HG02678 (cell line): ENCODE measurements around the gene NHEJ1.

Source experiments
- ATAC-seq: cut with Tn5 transposase; IDR thresholded peaks from one replicate; pipeline ENCODE4 v1.9.1; 2021; ENCODE audit warnings: mild to moderate bottlenecking, moderate library complexity; ENCODE audit not compliant: unreplicated experiment

NHEJ1 gene

DNA sequence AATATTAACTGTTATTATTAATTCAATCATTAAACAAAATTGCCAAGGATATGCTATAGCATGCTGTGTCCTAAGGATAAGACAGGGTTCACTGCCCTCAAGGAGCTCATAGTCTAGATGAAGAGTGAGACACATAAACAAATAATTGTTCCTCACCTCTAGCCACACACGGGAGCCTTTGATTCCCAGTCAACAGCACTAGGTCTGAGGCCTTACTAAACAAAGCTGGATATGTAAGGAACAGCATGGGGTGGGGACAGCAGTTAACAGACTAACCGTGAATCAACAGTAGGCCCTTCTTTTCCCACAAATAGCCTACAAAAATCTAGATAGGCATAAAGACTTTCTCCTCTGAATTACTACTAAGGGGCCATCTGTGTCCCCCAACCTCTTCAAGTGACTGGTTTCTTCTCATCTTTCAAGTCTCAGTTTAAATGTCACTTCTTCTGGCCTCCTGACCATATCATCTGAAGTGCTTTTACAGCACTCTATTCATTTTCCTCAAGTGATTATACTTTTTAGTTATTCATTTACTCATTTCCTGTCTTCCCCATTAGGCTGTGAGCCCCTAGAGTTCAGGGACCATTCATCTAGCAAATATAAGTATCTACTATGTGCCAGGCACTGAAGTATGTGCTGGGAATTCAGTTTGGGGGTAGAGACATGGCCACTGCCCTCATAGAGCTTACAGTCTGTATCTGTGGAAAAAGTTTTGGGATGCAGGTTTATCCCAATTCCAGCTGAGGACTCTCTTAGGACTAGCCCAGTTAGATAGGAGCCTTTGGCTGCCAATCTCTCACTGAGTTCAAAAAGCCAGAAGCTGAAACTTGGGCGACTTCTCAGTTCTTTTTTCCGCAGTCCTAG lies 69.9 kb downstream of the NHEJ1 start:
- no peak for ATAC-seq

DNA sequence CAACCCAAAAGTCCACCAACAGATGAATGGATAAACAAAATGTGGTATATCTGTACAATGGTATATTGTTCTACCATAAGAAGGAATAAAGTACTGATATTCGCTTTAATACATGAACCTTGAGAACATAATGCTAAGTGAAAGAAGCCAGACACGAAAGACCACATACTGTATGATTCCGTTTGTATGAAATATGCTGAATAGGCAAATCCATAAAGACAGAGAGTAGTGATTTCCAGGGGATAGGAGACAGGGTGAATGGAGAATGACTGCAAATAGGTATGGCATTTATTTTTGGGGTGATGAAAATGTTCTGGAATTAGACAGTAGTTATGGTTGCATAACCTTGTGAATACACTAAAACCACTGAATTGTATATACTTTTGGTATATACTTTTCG lies 71.3 kb downstream of the NHEJ1 start:
- ATAC-seq: no peak

DNA sequence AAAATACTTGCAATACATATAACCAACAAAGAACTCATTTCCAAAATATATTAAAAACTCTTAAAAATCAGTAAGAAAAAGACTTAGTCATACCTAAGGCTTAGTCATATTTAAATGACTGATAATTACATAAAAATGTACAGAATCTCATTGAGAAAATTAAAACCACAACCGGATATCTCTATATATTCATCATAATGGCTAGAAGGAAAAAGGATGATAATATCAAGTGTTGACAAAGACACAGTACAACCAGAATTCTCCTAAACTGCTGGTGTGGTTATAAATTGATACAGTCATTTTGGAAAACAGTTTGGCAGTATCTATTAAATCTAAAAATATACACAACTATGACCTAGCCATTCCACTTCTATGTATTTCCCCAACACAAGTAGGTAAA lies 72.8 kb downstream of the NHEJ1 start:
- no peak for ATAC-seq

DNA sequence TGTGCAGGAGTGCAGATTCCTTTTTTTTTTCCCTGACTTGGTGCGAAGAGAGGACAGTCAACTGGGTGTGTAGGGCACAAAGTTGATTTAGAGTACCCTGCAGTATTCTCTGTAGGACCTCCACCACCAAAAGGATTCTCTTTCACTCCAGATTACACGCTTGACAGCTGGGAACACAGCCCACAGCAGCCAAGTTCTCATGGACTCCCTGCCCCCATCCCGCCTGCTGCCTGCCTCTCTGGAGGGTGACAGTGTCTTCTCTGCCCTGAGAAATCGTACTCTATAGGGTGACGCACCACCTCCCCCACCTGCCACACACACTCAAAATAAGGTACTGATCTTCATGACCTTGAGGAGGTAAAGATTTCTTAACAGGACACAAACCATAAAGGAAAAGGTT lies 73.3 kb downstream of the NHEJ1 start:
- ATAC-seq: no peak

DNA sequence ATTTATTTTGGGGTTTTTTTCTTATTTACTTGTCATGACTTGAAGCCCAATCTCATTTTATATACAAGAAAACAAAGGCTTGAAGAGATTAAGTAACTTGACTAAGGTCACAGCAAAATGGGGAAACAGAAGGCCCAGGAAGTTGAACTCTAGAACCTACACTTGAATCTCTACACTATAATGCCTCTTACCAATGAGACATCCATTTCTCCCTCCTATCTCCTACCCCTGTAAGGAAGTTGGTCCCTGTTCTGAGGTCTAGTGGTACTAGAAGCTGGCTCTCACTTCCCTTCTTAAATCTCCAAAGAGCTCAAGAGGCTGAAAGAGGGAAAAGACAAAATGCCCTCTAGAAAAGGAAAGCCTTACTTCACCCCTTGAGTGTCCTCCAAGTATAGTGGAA lies 74.4 kb downstream of the NHEJ1 start:
- ATAC-seq: no peak

DNA sequence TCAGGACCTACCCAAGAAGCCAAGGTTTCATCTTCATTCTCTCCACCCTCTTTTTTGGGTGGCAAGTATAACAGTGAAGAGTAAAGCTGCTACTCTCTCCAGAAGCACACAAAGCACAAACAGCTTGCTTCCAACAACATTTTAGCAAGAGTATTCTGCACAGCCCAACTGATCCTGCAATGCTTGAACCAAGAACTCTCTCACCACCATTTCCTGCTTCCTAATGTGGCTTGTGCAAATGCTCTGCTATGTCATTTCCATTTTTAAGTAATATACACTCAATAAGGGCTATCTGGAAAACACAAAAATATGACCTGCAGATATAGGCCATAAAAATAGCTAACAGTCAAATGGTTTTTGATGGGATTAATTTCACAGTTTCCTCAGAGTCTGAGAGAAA lies 75.8 kb downstream of the NHEJ1 start:
- ATAC-seq: no peak

DNA sequence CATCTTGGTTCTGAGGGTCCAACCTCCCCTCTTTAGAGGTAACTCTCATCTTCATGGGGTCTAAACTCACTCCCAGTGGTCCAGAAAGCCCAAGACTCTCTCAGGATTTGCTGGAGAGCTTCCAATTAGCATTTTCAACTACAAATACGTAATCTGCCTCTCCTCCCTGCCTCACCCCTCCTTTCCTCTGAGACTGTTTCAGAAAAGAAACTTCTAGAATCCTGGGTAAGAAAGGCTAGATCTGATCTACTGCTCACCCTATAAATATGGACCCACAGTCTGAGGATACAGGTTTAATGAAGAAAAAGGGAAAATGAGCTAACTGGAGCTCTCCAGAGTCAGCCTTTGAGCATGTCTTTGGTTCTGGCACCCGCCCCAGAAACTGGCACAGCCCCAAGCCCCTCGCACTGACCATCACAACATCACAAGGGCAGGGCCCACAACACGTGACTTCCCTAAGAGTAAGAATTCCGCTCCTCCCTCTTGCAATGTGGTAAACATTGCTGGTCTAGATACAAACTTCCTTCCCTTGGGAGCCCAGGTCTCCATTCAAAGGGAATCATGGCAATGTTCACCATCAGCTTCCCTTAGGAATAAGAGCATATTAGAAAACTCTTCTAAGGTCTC lies 78.2 kb downstream of the NHEJ1 start:
- no peak for ATAC-seq

DNA sequence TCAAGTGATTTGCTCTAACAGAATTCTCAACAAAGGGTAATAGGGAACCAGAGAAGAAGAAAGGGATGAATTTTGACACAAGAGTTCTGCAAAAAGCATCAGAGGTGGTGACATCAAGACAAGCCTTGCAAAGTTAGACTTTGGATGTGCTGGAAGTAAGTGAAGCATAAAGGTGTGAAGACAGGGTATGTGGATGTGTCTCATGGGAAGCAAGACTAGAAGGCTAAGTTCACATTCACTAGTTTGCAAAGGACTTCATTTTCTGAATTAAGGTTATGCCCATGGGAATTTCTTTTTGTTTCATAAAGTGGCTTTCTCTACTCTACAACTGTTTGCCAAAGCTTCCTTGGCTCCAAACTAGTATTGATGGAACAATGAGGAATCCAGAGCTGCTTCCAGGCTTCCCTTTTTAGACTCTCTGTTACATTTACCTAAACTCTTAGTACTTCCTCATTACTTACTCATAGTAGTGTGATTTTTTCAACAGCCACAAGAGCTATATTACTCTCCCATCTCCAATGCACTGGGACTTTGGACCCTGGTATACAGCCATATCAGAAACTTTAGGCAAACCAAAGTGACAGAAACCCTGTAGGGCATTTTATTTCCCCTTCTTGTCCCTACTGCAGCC lies 78.8 kb downstream of the NHEJ1 start:
- ATAC-seq: no peak

DNA sequence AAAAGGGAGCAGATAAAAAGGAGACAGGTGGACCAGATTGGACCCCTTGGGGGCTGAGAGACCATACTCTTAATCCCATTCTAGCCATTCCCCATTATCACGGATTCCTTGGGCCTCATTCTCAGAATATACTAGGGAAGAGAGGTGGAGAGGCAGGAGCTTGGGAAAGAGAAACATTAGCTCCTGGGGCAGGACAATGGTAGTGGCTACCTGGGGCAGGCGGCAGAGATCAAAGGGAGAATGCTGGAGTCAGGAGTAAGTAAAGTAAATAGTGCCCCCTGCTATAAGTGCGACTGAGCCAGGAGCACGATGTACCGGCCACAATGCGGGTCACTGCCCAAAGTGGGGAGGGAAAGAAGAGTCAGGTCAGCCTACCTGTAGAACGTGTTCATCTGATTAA lies 79.5 kb downstream of the NHEJ1 start:
- ATAC-seq: no peak

DNA sequence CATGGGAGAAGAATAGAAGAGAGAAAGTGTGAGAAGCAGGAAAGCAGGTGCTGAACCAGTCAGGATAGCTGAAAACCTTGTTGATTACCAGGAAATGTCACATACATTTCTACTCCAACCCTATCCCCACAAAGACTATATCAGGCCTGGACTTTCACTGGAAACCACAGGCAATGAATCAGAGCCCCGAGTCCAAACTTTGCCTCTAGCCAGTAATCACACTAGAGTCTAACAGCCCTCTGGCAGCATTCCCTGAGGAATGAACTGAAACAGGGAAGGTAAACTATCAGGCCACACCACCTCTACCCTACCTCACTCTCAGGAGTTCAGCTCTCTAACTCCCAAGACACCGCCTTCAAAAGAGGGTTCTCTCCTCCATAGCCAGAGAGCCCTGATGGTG lies 81.2 kb downstream of the NHEJ1 start:
- ATAC-seq: no peak

DNA sequence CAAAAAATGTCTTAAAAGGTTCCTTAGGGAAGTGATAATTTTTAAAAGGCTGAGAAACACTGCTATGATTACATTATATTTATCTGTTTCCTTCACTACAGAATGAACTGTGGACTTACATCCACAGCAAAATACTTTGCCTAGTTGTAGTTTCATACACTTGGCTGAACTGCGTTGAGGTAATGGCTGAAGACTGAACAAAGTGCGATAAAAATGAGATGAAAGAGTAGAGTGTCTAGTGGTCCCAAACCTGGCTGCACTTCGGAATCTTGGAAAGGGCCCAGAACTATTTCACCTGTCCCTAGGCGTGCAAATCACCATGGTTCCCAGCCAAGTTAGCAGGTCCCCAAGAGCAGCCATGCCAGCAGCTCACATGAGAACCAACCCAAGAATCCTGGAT lies 81.7 kb downstream of the NHEJ1 start:
- ATAC-seq: no peak

DNA sequence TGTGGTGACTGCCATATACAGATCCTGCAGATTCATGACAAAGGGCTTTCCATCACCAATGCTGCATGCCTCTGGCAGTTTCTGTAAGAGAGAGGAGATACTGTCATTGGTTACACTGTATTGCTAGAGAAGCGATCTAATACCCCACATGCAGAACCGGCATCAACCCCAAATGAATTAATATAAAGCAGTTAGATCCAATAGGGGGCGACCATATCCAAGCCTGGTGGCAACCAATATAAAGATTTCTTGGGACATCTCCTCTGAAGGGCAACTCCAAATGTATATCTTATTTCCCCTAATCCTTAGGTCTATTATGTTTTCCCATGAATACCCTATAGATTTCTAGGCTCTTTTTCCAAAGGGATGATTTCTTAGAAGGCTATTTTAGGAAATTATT lies 82.5 kb downstream of the NHEJ1 start:
- ATAC-seq: no peak

DNA sequence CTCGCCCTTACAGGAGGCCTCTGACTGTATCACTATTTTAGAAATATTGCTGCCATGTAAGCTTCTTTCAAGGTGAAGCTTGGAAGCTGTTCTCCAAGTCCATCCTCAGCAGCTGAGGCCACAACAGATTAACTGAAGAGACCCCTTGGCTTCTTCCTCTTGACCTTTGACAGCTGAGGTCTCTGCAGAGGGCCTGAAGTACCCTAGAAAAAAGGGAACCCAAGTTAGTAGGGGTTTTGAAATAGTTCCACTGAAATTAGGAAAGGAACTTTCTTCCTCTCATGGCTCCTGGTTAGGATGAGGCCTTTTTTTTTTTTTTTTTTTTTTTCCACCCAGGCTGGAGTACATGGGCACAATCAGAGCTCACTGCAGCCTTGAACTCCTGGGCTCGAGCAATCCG lies 84.4 kb downstream of the NHEJ1 start:
- no peak for ATAC-seq

DNA sequence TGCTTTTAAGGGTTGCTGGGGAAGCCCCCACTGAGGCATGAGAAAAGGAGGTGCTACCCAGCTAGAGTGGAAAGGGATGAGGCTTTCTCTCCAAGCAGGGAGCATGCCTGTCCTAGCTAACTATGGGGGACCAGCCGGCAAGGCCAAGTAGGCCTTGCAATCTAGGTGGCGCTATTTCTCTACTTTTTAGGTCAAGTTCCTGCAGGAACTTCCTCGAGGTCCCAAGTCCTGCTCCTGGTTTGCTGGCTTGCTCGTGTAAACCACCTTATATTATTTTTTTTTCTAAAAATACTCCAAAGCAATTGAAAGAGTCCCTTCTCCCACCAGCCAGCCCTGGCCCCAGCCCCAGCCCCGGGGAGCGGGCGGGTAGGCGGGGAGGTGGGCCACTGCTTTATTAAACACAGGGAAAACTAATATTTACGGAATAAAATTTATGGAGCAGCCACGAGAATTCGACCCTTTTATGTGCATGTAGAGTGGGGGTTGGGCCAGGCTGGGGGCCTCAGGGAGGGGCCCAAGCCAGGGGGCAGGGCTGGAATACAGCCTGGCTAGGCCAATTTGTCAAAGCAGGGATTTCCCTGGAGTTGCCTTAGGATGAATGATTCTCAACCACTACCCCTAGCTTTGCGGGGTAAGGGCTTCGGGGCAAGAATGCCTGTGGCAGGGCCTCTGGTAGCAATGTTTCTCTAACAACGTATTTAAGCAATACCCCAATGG lies 87.0 kb downstream of the NHEJ1 start:
- no peak for ATAC-seq

DNA sequence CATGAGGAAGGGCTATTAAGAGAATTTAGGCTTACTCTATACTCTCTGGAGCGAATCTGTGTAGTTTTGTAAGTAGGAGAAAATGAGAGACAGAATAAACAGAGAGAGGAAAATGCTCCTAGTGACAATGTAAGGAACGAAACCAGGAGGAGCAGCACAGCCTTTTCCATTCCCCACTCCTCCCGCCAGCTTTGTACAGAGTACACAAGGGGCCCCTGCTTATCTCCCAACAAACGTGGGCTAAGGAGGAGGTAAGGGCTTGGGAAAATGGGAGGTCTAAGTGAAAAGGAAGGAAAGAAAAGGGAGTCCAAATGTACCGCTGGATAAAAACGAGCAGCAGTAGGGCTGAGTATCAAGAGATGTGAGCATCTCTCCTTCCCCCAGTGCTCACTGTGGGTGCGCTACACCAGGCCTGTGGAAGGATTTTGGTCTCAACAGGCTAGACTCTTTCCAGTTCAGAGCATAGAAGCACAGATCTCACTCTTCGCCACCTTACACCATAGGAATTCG lies 87.8 kb downstream of the NHEJ1 start:
- no peak for ATAC-seq

DNA sequence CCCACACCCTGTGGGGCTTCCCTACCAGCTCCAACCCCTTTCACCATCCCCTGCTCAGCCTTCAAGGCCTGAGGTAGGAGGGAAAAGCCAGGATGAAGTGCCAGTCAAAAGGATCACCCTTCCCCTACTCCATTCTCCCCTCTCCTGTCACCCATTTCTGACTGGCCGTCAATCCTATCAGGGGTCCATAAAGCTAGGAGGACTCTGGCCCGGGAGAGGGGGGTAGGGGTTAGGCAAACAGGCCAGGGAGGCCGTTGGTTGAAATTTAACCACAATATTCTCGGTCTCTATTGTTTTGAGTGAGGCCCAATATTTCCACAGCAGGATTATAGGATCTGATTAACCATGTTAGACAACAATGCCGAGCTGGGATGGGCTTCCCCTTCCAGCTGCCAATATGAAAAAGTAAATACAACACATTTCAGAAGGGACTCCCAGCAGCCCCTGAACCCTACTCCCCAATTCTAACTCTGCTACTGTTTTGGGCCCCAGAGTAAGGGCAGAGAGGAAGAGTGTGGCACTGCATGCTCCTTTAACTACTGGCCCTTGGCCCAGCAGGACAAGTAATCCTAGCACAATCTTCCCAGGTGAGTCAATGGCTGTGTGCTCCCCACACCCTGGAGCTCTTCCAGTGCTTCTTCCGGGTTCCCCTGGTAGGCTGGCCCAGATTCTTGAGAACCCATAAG lies 89.3 kb downstream of the NHEJ1 start:
- no peak for ATAC-seq

DNA sequence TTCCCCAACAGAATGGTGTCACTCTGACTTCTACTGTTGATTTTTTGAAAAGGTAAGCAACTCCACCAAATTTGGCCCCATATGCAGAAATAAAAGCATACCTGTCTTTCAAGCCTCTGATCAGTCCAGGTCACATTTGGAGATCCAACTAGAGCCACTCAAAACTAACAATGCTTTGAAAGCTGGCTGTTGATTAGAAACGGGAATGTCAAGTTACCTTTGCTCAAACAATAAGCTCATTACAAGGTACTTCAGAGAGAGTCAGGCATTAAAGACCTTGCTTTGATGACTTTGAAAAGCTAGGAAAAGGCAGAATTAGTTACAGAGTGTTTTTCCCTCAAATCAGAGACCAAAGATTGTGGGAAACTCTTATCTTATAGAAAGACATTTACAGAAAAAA lies 95.1 kb downstream of the NHEJ1 start:
- no peak for ATAC-seq

DNA sequence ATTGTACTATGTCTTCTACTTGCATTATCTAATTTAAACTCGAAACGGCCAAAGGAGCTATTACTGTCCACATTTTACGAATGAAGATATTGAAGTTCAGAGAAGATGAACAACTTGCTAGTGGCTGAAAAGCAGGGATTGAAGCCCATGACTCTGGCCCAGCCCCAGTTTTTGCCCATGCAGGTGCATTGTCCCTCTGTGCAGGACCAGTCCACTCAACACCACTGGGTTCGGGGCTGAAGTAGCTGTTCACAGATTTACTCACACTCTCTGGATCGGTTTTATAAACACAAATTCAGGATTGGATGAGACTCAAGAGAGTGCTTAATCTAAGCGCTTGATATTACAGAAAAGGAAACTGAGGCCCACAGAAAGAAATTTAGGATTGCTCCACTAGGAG lies 98.5 kb downstream of the NHEJ1 start:
- no peak for ATAC-seq

DNA sequence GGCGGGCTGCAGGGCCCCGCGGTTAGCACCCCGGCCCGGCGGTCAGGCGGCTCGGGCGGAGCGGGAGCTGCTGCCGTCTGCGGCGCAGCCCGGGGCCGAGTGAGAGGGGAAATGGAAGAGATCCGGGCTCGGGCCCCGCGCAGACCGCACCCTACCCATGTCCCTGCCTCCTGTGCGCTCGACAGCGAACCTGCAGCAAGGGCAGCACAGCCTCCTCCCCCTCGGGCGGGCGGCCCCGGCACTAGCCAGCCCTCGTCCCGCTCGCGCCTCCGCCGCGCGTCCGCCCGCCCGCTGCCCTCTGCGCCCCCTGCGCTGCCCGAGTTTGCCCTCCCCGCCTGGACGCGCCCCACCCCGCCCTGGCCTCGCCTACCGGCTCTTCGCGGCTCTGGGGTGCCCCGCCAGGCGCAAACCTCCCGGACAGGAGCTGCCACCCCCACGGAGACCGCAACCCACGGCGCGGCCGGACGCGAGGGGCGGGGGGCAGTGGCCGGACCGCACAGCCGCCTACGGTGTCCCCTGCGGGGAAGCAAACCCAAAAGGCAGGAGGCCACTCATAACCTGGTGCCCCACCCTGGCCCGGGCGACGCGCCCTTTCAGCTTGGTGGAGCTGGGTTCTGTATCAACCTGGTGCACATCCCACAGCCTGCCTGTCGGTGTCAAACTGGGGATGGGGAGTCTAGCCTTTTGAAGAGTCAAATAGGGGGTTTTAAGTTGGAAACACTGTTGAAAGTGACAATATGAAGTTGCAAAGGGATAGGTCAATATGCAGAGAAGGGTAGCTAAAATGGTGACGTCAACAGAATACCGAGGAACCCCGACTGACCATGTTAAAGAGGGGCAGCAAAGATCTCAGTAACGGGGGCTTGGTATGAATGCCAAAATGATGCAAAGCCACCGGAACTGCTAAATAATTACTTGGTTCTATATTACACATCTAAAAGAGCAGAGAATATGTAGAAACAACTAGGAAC lies 99.5 kb downstream of the NHEJ1 start, which contains the start of gene IHH:
Gene IHH (minus strand): TSS at position 101 of the 971 bp plus-strand sequence. CDS start 454 bp downstream, outside the sequence.
- no peak for ATAC-seq
